ENCODE data around the gene ANKRD65.
A peak's percentile ranks its signal among the peaks of the same experiment; 100 is the strongest.
"Not testable (repeated sequence)": the region's sequence is repeated elsewhere in the genome, so short reads cannot be mapped to it uniquely, and the experiment has no call there.

The ANKRD65 gene

GRCh38 chr1:1373051-1373814, 47.8 kb downstream of the ANKRD65 start:
- DNase-seq (ENCODE audit: low spot score), result no peak

DNA sequence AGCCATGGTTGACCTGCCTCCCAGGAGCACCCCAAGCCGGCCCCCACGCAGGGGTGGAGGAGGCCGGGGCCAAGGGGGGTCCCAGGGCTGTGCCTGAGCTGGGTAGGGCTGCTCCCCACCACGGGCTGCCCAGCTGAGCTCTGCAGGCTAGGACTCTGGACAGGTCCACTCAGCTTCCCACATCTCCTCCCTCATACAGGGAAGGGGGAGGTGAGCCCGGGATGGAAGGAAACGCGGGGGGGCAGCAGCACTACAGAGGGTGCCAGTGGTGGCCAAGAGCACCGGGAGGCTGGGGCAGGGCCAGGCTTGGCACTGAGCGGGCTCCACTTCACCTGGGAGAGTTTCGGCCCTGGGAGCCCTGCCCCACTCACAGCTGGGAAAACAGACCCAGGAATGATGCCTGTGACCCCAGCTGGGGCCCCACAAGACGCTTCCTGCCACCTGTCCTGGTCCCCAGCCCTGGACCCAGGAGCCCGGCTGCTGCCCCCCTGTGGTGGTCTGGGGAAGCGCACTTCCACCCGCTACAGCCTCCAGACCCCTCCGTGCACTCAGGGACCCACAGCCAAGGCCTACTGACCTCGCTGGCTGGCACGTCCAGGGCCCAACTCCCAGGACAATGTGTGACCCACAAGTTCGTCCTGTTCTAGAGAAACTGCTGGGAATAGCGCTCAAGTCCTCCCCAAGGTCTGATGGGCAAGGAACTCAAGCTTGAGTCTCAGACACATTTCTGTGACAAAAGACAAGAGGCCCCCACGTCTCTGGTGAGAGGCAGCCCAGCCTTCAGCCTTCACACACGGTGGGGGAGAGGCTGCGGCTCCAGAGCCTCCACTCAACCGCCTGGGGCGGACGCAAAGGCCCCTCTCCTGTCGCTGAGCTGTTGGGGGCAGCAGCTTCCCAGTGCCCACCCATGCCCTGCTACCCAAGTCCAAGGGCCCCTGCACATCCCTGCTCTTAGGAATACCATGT, 49.0 kb downstream of the ANKRD65 start:
- TF ChIP-seq, protein P1, sequence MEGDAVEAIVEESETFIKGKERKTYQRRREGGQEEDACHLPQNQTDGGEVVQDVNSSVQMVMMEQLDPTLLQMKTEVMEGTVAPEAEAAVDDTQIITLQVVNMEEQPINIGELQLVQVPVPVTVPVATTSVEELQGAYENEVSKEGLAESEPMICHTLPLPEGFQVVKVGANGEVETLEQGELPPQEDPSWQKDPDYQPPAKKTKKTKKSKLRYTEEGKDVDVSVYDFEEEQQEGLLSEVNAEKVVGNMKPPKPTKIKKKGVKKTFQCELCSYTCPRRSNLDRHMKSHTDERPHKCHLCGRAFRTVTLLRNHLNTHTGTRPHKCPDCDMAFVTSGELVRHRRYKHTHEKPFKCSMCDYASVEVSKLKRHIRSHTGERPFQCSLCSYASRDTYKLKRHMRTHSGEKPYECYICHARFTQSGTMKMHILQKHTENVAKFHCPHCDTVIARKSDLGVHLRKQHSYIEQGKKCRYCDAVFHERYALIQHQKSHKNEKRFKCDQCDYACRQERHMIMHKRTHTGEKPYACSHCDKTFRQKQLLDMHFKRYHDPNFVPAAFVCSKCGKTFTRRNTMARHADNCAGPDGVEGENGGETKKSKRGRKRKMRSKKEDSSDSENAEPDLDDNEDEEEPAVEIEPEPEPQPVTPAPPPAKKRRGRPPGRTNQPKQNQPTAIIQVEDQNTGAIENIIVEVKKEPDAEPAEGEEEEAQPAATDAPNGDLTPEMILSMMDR (IDR thresholded peaks at IDR 0.05; ENCODE audit: extremely low read depth, missing control alignments), result peak; percentile 84
- peak; percentile 89 for DNase-seq (ENCODE audit: low spot score)

More at GRCh38 chr1:1373051-1373814, 47.8 kb downstream of the ANKRD65 start:
- TF ChIP-seq, protein P1 (IDR thresholded peaks at IDR 0.05; ENCODE audit: extremely low read depth, missing control alignments), result no peak

GRCh38 chr1:1371364-1371745, 49.7 kb downstream of the ANKRD65 start:
- no peak for DNase-seq (ENCODE audit: low spot score)
- TF ChIP-seq, protein P1 (IDR thresholded peaks at IDR 0.05; ENCODE audit: extremely low read depth, missing control alignments), result no peak

DNA sequence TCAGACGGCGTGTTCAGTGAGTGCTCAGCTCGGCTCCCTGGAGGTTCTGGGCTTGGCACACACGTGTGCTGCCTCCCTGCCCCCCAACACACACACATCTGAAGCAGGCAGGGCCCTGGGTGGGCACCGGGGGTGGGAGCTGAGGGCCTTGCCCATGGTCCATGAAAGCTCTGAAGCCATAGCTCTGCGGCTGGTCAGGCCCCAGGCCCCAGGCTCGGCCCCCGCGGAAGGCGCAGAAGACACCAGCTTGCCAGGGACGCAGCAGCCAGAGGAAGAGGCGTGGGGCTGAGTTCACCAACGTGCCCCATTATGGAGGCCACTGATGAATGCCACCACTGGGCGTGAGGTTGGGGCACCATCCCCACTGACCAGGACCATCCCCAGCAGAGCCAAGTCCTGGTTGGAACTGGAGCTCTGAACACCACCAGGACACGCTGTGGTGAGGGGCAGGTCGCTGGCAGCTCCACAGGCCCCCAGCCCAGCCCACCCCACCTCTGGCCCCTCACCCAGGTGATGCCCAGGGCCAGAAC, 50.2 kb downstream of the ANKRD65 start:
- DNase-seq (ENCODE audit: low spot score), result no peak
- TF ChIP-seq, protein P1 (IDR thresholded peaks at IDR 0.05; ENCODE audit: extremely low read depth, missing control alignments), result no peak

DNA sequence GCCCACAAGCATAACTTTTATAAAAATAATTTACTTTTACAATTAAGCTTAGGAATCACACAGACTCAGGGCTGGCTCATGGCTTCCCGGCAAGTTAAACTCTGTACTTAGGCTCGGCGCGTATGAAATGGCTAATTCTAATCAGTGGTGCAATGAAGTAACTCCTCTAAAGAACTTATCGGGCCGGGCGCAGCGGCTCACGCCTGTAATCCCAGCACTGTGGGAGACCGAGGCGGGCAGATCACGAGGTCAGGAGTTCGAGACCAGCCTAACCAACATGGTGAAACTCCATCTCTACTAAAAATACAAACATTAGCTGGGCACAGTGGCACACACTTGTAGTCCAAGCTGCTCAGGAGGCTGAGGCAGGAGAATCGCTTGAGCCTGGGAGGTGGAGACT, 51.0 kb downstream of the ANKRD65 start:
- not testable (repeated sequence) for DNase-seq (ENCODE audit: low spot score)
